ENCODE measurements around the gene CDCA4. TPM values are rescaled to one million over a fixed set of nuclear protein-coding genes. Genes with fewer than 3 reads are reported as not detected.

The CDCA4 gene
- total and polyA plus RNA-seq, 3 donors from 2014 or later, result 18.3 to 27.5 (median 26.2) TPM

DNA sequence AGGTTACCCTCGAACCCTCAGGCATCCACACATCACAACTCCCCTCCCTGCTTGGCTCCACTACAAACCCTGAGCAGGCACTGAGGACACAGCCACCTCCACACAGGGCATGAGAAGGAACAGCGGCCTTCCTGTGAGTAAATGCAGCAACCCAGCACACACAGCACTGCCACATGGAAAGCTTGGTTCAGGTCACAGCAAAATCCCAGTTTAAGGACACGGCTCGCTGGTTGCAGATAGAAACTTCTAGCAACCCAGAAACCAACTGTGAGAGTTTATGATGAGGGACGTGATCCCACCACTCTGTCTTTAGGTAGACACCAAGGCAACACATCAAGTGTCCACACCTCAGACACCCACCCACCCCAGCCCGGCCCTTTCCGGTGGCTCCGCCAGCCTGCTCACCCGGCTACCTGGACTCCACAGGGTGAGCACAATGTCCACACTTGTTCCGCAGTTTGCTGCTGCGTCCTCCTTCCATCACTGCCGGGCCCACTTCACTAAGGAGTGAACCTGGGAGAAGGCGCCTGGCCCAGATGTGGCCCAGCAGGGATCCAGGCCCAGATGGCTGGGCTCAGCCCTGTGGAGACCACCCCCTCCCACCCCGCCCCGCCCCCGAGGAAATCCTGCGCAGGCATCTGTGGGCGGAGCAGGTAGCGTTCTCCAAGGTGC is 13.2 kb downstream of the CDCA4 start:
- intact Hi-C loops (cut with DNase I; ENCODE audit: low total_unique reads), result no loop called here
- no peak for TF ChIP-seq POLR2A (IDR thresholded peaks at IDR 0.05)
- TF ChIP-seq, protein P1, sequence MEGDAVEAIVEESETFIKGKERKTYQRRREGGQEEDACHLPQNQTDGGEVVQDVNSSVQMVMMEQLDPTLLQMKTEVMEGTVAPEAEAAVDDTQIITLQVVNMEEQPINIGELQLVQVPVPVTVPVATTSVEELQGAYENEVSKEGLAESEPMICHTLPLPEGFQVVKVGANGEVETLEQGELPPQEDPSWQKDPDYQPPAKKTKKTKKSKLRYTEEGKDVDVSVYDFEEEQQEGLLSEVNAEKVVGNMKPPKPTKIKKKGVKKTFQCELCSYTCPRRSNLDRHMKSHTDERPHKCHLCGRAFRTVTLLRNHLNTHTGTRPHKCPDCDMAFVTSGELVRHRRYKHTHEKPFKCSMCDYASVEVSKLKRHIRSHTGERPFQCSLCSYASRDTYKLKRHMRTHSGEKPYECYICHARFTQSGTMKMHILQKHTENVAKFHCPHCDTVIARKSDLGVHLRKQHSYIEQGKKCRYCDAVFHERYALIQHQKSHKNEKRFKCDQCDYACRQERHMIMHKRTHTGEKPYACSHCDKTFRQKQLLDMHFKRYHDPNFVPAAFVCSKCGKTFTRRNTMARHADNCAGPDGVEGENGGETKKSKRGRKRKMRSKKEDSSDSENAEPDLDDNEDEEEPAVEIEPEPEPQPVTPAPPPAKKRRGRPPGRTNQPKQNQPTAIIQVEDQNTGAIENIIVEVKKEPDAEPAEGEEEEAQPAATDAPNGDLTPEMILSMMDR (IDR thresholded peaks at IDR 0.05), result no peak
- no peak overlapping the region for H3K27ac ChIP-seq
- no peak overlapping the region for H3K4me3 ChIP-seq
- WGBS, 2 donors, result 95% methylated on average over 4 to 19 of the region's 19 CpGs
- no peaks in the 10 kb centered on the region for H3K4me1 ChIP-seq
- H3K36me3 ChIP-seq (ENCODE audit: low read depth, missing control alignments), result no peaks in the 10 kb centered on the region
- no peaks in the 10 kb centered on the region for H3K9me3 ChIP-seq
- DNase-seq, result no peak
- H3K27me3 ChIP-seq, result no peaks in the 10 kb centered on the region

DNA sequence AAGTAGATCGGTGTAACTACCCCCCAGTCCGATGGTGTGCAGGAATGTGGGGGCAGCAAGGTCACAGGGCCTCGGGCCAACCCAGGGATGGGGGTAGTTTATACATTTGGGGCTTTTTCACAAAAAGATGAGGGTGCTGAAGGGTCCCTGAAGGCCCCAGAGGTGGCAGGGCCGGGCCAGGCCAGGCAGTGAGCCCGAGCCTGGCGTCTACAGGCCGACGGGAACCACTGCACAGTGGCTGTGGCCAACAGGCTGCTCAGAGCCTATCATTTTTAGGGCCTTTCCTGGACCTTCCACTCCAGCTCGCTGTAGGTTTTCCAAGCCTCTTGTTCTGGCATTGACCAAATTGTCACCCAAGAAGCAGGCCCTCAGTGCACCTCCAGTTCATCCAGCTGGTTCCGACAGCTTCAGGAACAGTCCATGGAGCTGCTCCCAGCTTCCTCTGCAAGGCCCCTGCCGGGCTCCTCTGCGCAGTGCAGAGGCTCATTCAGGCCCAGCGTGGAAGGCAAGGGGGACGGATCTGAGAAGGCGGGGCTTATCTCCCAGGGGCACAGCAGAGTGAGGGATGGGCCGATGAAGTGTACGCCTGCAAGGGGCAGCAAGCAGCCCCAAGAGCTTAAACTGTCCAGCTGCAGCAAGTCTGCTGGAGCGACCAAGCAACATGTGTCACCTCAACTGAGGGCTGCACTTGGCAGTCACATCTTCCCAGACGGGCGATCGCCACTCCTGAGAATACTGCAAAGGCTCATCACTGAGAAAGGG is 13.9 kb downstream of the CDCA4 start:
- Histone ChIP-seq H3K36me3 (ENCODE audit: low read depth, missing control alignments) (no peaks in the 10 kb centered on the region), H3K9me3 (no peaks in the 10 kb centered on the region)

DNA sequence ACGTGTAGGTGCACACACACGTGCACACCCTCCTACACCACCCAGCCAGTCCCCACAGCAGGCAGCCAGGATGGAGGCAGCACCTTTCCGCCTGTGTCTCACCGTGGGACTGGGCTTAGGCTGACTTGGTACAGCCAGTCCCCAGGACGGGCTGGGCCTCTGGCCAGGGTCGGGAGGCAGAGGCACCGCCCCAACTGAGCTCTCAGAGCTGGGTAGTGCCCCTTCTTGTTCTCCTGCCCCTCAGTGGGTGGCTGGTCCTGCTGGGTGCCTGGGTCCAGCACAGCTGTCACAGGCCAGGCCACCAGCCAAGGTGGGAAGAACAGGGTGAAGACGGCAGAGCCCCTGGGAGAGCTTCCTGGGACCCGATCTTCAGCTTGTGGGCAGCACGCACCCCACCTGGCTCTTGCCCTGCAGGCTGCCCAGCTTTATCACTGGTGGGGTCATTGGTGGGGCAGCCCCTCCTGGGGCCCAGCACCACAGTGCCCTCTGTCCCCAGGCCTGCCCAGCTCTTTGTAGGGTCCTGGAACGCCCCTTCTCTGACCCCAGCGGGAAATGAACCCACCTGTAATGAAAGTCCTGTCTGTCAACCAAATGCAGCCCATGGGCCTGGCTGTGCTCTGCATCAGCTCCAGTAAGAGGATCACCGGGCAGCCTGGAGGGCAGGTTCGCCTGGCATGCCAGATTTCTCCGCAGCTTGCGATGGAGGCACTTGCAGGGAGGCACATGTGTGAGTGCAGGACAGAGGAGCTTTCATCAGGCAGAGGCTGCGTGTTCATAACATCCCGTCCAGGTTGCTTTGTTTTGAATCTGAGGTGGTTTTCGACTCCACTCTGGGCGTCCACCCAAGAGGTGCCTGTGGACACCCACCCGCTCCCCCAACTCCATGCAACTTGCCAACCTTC is 14.7 kb downstream of the CDCA4 start:
- Histone ChIP-seq H3K27ac (no peak overlapping the region), H3K27me3 (no peaks in the 10 kb centered on the region), H3K4me3 (no peak overlapping the region), H3K4me1 (no peaks in the 10 kb centered on the region), H3K9me3 (no peaks in the 10 kb centered on the region), H3K36me3 (ENCODE audit: low read depth, missing control alignments) (no peaks in the 10 kb centered on the region)
- TF ChIP-seq, protein P1 (IDR thresholded peaks at IDR 0.05), result no peak
- no peak for TF ChIP-seq POLR2A (IDR thresholded peaks at IDR 0.05)
- WGBS, 2 donors, result 85 to 94% methylated on average over 10 to 21 of the region's 21 CpGs
- intact Hi-C loops (cut with DNase I; ENCODE audit: low total_unique reads), result no loop called here
- no peak for DNase-seq

More for the DNA sequence above, 13.9 kb downstream of the CDCA4 start:
- Histone ChIP-seq H3K27me3 (no peaks in the 10 kb centered on the region), H3K27ac (no peak overlapping the region), H3K4me3 (no peak overlapping the region), H3K4me1 (no peaks in the 10 kb centered on the region)
- 76 to 88% methylated on average over 21 of the region's 21 CpGs for WGBS, 2 donors
- no peak for DNase-seq
- TF ChIP-seq, protein P1 (IDR thresholded peaks at IDR 0.05), result no peak
- TF ChIP-seq POLR2A (IDR thresholded peaks at IDR 0.05), result no peak
- intact Hi-C loops (cut with DNase I; ENCODE audit: low total_unique reads), result no loop called here

DNA sequence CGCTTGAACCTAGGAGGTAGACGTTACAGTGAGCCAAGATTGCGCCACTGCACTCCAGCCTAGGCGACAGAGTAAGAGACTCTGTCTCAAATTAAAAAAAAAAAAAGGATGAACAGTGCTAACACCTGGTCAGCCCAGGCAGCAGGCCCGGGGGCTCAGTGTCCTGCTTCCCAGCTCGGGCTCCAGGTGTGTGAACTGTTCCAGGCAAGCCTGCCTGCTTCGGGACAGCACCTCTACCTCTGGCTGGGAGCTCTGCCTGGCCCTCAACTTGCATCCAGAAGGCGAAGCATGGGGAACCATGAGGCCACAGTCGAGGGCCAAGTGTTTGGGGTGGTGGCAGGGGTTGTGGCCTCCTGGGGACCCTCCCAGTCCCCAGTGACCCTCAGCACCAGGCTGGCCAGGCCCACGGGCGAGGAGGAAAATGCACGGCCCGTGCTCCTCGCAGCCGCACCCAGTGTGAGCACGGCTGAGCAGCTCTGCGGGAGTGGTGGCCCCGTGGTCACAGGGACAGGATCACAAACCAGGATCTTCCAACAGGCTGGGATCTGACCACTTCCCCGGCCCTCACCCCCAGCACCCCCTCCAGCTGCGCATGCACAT is 15.5 kb downstream of the CDCA4 start:
- intact Hi-C loops (cut with DNase I; ENCODE audit: low total_unique reads), result no loop called here
- no peak overlapping the region for H3K27ac ChIP-seq
- H3K27me3 ChIP-seq, result no peaks in the 10 kb centered on the region
- no peaks in the 10 kb centered on the region for H3K9me3 ChIP-seq
- no peaks in the 10 kb centered on the region for H3K36me3 ChIP-seq (ENCODE audit: low read depth, missing control alignments)
- TF ChIP-seq POLR2A (IDR thresholded peaks at IDR 0.05), result no peak
- TF ChIP-seq, protein P1 (IDR thresholded peaks at IDR 0.05), result no peak
- no peak overlapping the region for H3K4me3 ChIP-seq
- DNase-seq, result no peak
- no peaks in the 10 kb centered on the region for H3K4me1 ChIP-seq
- 91 to 95% methylated on average over 5 to 19 of the region's 20 CpGs for WGBS, 2 donors

Data from testis (tissue), 3 donors.